ENCODE data around the gene KRT13.
A peak's percentile ranks its signal among the peaks of the same experiment; 100 is the strongest.

KRT13 gene

GRCh38 chr17:41505007-41505808 is at the start of gene KRT13:
KRT13 (minus strand) TSS chr17:41505612; CDS start chr17:41505550, 62 bp downstream.
- peaks cover 37% of the 10 kb centered on the region for H3K4me1 Mint-ChIP-seq (ENCODE audit: low read depth)
- intact Hi-C loops (cut with micrococcal nuclease), result no loop called here
- H3K36me3 Mint-ChIP-seq (ENCODE audit: low read depth), result no peaks in the 10 kb centered on the region
- peak within 1 kb of the TSS; percentile 6 for H3K27ac Mint-ChIP-seq
- no peaks in the 10 kb centered on the region for H3K9me3 Mint-ChIP-seq
- no peak within 1 kb of the TSS for H3K4me3 Mint-ChIP-seq
- H3K27me3 Mint-ChIP-seq, result peaks cover 7% of the 10 kb centered on the region

- H3K36me3 Mint-ChIP-seq (ENCODE audit: low read depth), result no peaks in the 10 kb centered on the region
- H3K4me1 Mint-ChIP-seq (ENCODE audit: low read depth), result peaks cover 9% of the 10 kb centered on the region
- H3K27ac Mint-ChIP-seq, result no peak overlapping the region
- H3K27me3 Mint-ChIP-seq, result peaks cover 48% of the 10 kb centered on the region
- no peaks in the 10 kb centered on the region for H3K9me3 Mint-ChIP-seq
- intact Hi-C loops (cut with micrococcal nuclease), result no loop called here
- H3K4me3 Mint-ChIP-seq, result no peak overlapping the region
These were observed 48.7 kb upstream of the KRT13 start for GRCh38 chr17:41553987-41554680.

- H3K27ac Mint-ChIP-seq, result no peak overlapping the region
- peaks cover 40% of the 10 kb centered on the region for H3K27me3 Mint-ChIP-seq
- intact Hi-C loops (cut with micrococcal nuclease), result no loop called here
- H3K36me3 Mint-ChIP-seq (ENCODE audit: low read depth), result no peaks in the 10 kb centered on the region
- peaks cover 19% of the 10 kb centered on the region for H3K4me1 Mint-ChIP-seq (ENCODE audit: low read depth)
- H3K4me3 Mint-ChIP-seq, result no peak overlapping the region
- no peaks in the 10 kb centered on the region for H3K9me3 Mint-ChIP-seq
These were observed 47.8 kb upstream of the KRT13 start for GRCh38 chr17:41553176-41553575.

- intact Hi-C loops (cut with micrococcal nuclease), result loop anchor here (1.0 kb wide), 1 partner anchor 27 kb away; no protein-coding TSS in a partner anchor
- Mint-ChIP-seq H3K4me1 (ENCODE audit: low read depth) (peaks cover 26% of the 10 kb centered on the region), H3K4me3 (no peak overlapping the region), H3K36me3 (ENCODE audit: low read depth) (no peaks in the 10 kb centered on the region), H3K27ac (no peak overlapping the region), H3K9me3 (peaks cover under 1% of the 10 kb centered on the region), H3K27me3 (peaks cover 44% of the 10 kb centered on the region)
These were observed 47.0 kb upstream of the KRT13 start for GRCh38 chr17:41552455-41552854.

GRCh38 chr17:41551365-41551764 is 46.0 kb upstream of the KRT13 start:
- intact Hi-C loops (cut with micrococcal nuclease), result no loop called here
- Mint-ChIP-seq H3K36me3 (ENCODE audit: low read depth) (peaks cover 6% of the 10 kb centered on the region), H3K4me1 (ENCODE audit: low read depth) (peaks cover 27% of the 10 kb centered on the region), H3K9me3 (peaks cover 12% of the 10 kb centered on the region), H3K4me3 (no peak overlapping the region), H3K27me3 (peaks cover 45% of the 10 kb centered on the region), H3K27ac (no peak overlapping the region)

- Mint-ChIP-seq H3K36me3 (ENCODE audit: low read depth) (peaks cover 6% of the 10 kb centered on the region), H3K4me3 (no peak overlapping the region), H3K27me3 (peaks cover 42% of the 10 kb centered on the region), H3K9me3 (peaks cover 15% of the 10 kb centered on the region), H3K27ac (no peak overlapping the region), H3K4me1 (ENCODE audit: low read depth) (peaks cover 27% of the 10 kb centered on the region)
- intact Hi-C loops (cut with micrococcal nuclease), result loop anchor here (1.0 to 5.0 kb wide), 4 partner anchors 99 to 747 kb away; no protein-coding TSS in a partner anchor
These were observed 44.2 kb upstream of the KRT13 start for GRCh38 chr17:41549596-41550039.

- H3K27me3 Mint-ChIP-seq, result peaks cover 39% of the 10 kb centered on the region
- H3K4me1 Mint-ChIP-seq (ENCODE audit: low read depth), result peaks cover 23% of the 10 kb centered on the region
- peaks cover 15% of the 10 kb centered on the region for H3K9me3 Mint-ChIP-seq
- intact Hi-C loops (cut with micrococcal nuclease), result loop anchor here (1.0 to 5.0 kb wide), 5 partner anchors 99 to 747 kb away; no protein-coding TSS in a partner anchor
- H3K36me3 Mint-ChIP-seq (ENCODE audit: low read depth), result peaks cover 6% of the 10 kb centered on the region
- peak overlapping the region; percentile 27 for H3K4me3 Mint-ChIP-seq
- H3K27ac Mint-ChIP-seq, result peak overlapping the region; percentile 18
These were observed 43.6 kb upstream of the KRT13 start for GRCh38 chr17:41548844-41549595.

- Mint-ChIP-seq H3K4me1 (ENCODE audit: low read depth) (peaks cover 23% of the 10 kb centered on the region), H3K4me3 (peak overlapping the region; percentile 25), H3K27me3 (peaks cover 37% of the 10 kb centered on the region), H3K36me3 (ENCODE audit: low read depth) (peaks cover 6% of the 10 kb centered on the region), H3K9me3 (peaks cover 15% of the 10 kb centered on the region), H3K27ac (peak overlapping the region; percentile 18)
- intact Hi-C loops (cut with micrococcal nuclease), result loop anchor here (1.0 to 5.0 kb wide), 3 partner anchors 639 to 746 kb away; no protein-coding TSS in a partner anchor
These were observed 42.8 kb upstream of the KRT13 start for GRCh38 chr17:41547921-41548843.

- Mint-ChIP-seq H3K27ac (peak overlapping the region; percentile 18), H3K9me3 (peaks cover 15% of the 10 kb centered on the region), H3K27me3 (peaks cover 35% of the 10 kb centered on the region), H3K36me3 (ENCODE audit: low read depth) (peaks cover 6% of the 10 kb centered on the region), H3K4me1 (ENCODE audit: low read depth) (peaks cover 23% of the 10 kb centered on the region), H3K4me3 (no peak overlapping the region)
- intact Hi-C loops (cut with micrococcal nuclease), result loop anchor here (5.0 kb wide), 2 partner anchors 690 to 745 kb away; no protein-coding TSS in a partner anchor
These were observed 42.0 kb upstream of the KRT13 start for GRCh38 chr17:41547378-41547841.

- intact Hi-C loops (cut with micrococcal nuclease), result loop anchor here (5.0 kb wide), 2 partner anchors 690 to 745 kb away; no protein-coding TSS in a partner anchor
These were observed 41.4 kb upstream of the KRT13 start for GRCh38 chr17:41546819-41547218.

GRCh38 chr17:41545829-41546410 is 40.5 kb upstream of the KRT13 start:
- Mint-ChIP-seq H3K4me3 (no peak overlapping the region), H3K9me3 (peaks cover 15% of the 10 kb centered on the region), H3K36me3 (ENCODE audit: low read depth) (peaks cover 6% of the 10 kb centered on the region), H3K27me3 (peaks cover 33% of the 10 kb centered on the region), H3K4me1 (ENCODE audit: low read depth) (peaks cover 23% of the 10 kb centered on the region), H3K27ac (no peak overlapping the region)
- intact Hi-C loops (cut with micrococcal nuclease), result loop anchor here (5.0 kb wide), 2 partner anchors 689 to 744 kb away; no protein-coding TSS in a partner anchor

More at GRCh38 chr17:41546819-41547218, 41.4 kb upstream of the KRT13 start:
- Mint-ChIP-seq H3K4me3 (no peak overlapping the region), H3K9me3 (peaks cover 15% of the 10 kb centered on the region), H3K27me3 (peaks cover 33% of the 10 kb centered on the region), H3K4me1 (ENCODE audit: low read depth) (peaks cover 23% of the 10 kb centered on the region), H3K36me3 (ENCODE audit: low read depth) (peaks cover 6% of the 10 kb centered on the region), H3K27ac (peak overlapping the region; percentile 18)

GRCh38 chr17:41544935-41545334 is 39.5 kb upstream of the KRT13 start:
- intact Hi-C loops (cut with micrococcal nuclease), result loop anchor here (5.0 kb wide), 2 partner anchors 688 to 743 kb away; no protein-coding TSS in a partner anchor
- peaks cover 28% of the 10 kb centered on the region for H3K27me3 Mint-ChIP-seq
- H3K4me3 Mint-ChIP-seq, result no peak overlapping the region
- H3K9me3 Mint-ChIP-seq, result peaks cover 15% of the 10 kb centered on the region
- no peak overlapping the region for H3K27ac Mint-ChIP-seq
- peaks cover 6% of the 10 kb centered on the region for H3K36me3 Mint-ChIP-seq (ENCODE audit: low read depth)
- peaks cover 23% of the 10 kb centered on the region for H3K4me1 Mint-ChIP-seq (ENCODE audit: low read depth)
